Mesothelial cell of epicardium (in vitro differentiated cells): ENCODE results near the gene GID4. TPM values are rescaled to one million over a fixed set of nuclear protein-coding genes. Genes with fewer than 3 reads are reported as not detected.

Source experiments
- DNase-seq, 2 experiments: peaks; one replicate each; pipeline ENCODE4 v3.0.0; 2021; ENCODE audit warnings: low spot score in 2 of 2; ENCODE audit not compliant: unreplicated experiment in 2 of 2
- H3K27ac Mint-ChIP-seq: 2 replicates; pipeline ENCODE4 v1.8.0; 2021; ENCODE audit warnings: mixed read lengths
- H3K27me3 Mint-ChIP-seq: 2 replicates; pipeline ENCODE4 v1.8.0; 2021; ENCODE audit warnings: low read depth, mixed read lengths
- H3K36me3 Mint-ChIP-seq: 2 replicates; pipeline ENCODE4 v1.8.0; 2021; ENCODE audit warnings: mixed read lengths
- H3K4me1 Mint-ChIP-seq: 2 replicates; pipeline ENCODE4 v1.8.0; 2021; ENCODE audit warnings: mixed read lengths
- H3K4me3 Mint-ChIP-seq: 2 replicates; pipeline ENCODE4 v1.8.0; 2021; ENCODE audit warnings: mild to moderate bottlenecking, moderate library complexity, mixed read lengths
- H3K9me3 Mint-ChIP-seq: 2 replicates; pipeline ENCODE4 v1.8.0; 2021; ENCODE audit warnings: mixed read lengths
- total RNA-seq: library from RNA; stranded (reverse); gene quantifications from 3 replicates; pipeline ENCODE4 v1.2.1, GENCODE V29; 2021
- TF ChIP-seq, protein P1 (sequence below): fragments of 200-600 bp; sonication (generic); IDR thresholded peaks from one replicate; pipeline ENCODE4 v1.5.0; 2021; ENCODE audit warnings: antibody characterized with exemption; ENCODE audit not compliant: unreplicated experiment

The GID4 gene
- total RNA-seq, 1 donor from 2014 or later, result 11.3 TPM

DNA sequence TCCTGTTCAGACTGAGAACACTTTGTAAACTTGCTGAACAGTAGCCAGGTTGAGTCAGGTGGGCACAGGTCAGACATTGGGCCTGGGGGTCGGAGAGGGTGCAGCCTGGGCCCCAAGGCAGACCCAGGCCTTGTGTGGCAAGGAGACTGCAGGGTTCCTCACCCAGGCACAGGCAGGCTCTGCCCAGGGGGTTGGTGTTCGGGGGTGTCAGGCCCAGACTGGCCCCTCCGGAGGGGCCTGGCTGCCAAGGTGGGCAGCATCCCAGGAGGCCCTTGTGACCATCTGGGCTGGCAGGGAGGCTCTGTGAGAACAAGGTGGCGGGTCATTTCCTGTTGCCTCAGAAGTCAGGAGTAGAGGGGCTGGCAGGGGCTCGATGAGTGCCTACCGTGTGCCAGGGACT is 68.8 kb downstream of the GID4 start:
- Mint-ChIP-seq H3K4me3 (no peak overlapping the region), H3K27me3 (no peaks in the 10 kb centered on the region), H3K9me3 (no peaks in the 10 kb centered on the region), H3K4me1 (peaks cover 1% of the 10 kb centered on the region), H3K27ac (no peak overlapping the region), H3K36me3 (no peaks in the 10 kb centered on the region)
- TF ChIP-seq, protein P1, sequence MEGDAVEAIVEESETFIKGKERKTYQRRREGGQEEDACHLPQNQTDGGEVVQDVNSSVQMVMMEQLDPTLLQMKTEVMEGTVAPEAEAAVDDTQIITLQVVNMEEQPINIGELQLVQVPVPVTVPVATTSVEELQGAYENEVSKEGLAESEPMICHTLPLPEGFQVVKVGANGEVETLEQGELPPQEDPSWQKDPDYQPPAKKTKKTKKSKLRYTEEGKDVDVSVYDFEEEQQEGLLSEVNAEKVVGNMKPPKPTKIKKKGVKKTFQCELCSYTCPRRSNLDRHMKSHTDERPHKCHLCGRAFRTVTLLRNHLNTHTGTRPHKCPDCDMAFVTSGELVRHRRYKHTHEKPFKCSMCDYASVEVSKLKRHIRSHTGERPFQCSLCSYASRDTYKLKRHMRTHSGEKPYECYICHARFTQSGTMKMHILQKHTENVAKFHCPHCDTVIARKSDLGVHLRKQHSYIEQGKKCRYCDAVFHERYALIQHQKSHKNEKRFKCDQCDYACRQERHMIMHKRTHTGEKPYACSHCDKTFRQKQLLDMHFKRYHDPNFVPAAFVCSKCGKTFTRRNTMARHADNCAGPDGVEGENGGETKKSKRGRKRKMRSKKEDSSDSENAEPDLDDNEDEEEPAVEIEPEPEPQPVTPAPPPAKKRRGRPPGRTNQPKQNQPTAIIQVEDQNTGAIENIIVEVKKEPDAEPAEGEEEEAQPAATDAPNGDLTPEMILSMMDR, result no peak
- no peak for DNase-seq

DNA sequence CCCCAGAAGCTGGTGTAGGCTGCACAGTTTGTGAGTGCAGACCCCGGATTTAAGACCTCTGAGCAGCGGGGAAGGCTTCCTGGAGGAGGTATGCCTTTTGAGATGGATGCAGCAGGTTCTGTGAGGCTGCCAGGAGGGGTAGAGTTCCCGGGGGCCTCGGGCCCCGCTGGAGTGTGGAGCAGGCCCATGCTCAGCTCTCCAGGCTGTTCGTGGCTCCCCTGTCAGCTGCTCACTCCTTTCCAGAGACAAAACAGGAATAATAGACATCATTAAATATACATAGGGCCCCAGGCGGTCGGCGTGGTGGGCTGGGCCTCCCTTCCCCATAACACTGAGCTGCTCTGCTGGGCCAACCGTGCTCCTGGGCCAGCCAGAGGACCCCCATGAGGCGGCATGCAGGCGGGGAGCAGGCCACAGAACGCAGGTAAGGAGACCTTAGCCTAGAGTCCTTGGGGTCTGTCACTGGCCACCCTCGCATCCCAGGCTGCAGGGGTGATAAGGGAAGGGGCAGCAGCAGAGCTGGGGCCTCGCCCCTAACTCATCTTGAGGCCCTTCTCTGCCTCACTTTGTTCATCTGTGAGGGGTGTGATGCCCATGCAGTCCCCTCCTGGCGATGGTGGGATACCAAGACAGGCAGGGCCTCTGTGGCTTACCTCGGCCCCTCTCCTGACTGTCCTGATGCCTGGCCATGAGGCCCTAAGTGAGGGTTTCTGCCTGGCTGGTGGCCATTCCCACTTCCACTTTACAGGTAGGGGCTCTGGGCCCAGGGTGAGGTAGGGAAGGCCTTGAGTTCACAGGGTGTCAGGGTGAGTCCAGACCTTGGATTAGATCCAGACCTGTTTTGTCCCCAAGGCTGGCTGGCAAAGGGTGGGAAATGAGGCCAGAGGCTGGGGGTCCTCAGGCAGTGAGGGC is 69.4 kb downstream of the GID4 start, which contains the start of gene MYO15A:
MYO15A (plus strand) TSS at position 356 of the 912 bp plus-strand sequence. CDS start 10,045 bp downstream, outside the sequence.
- H3K4me1 Mint-ChIP-seq, result peaks cover 1% of the 10 kb centered on the region
- no peak within 1 kb of the TSS for H3K4me3 Mint-ChIP-seq
- H3K27ac Mint-ChIP-seq, result no peak within 1 kb of the TSS
- H3K36me3 Mint-ChIP-seq, result no peaks in the 10 kb centered on the region
- no peaks in the 10 kb centered on the region for H3K9me3 Mint-ChIP-seq
- H3K27me3 Mint-ChIP-seq, result no peaks in the 10 kb centered on the region
- DNase-seq, result no peak
- TF ChIP-seq, protein P1, result no peak

DNA sequence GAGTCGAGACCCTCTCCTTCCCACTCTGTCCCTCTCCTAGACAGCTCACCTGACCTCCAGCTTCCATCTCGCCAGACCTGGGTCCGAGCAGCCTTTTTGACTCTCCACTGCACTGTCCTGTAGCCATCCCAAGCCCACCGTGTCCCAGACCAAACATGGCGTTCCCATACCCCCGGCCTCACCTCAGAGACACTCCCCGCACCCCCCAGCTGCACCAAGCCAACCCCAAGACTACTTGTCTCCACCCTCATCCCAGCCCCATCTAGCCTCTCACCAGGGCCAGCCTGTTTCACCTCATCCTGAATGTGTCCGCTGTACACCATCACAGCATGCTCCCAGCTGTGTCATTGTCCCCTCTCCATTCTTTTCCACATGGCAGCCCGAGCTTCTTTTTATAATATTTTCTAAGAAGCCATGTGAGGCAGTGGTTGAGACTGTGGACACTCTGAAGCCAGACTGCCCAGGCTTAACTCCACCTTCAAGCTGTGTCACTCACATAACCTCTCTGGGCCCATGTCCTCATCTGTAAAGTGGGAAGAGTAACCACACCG is 70.8 kb downstream of the GID4 start:
- Mint-ChIP-seq H3K36me3 (no peaks in the 10 kb centered on the region), H3K4me1 (peaks cover 1% of the 10 kb centered on the region), H3K27ac (no peak overlapping the region), H3K9me3 (no peaks in the 10 kb centered on the region), H3K27me3 (no peaks in the 10 kb centered on the region), H3K4me3 (no peak overlapping the region)
- DNase-seq, result no peak
- TF ChIP-seq, protein P1, result no peak

DNA sequence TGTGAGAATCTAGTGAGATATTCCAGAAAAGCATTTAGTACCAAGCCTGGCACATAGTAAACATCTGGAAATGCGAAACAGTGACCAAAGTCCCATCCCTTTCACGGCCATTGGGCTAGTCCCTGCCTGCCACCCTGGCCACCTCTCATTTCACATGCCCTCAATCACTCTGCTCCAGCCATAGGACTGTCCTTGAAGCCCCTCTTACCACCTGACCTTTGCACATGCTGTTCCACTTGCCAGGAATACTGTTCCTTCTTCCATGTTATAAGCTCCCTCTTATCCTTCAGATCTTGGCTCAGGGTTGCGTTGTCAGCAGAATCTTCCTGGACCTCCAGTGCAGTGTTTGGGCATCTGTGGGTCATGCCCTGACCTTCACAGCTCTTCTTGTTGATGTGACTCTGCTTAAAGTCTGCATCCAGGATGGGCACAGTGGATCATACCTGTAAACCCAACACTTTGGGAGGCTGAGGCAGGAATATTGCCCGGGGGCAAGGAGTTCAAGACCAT is 71.5 kb downstream of the GID4 start:
- peaks cover 1% of the 10 kb centered on the region for H3K4me1 Mint-ChIP-seq
- TF ChIP-seq, protein P1, result no peak
- no peak overlapping the region for H3K4me3 Mint-ChIP-seq
- no peak for DNase-seq
- no peaks in the 10 kb centered on the region for H3K36me3 Mint-ChIP-seq
- no peak overlapping the region for H3K27ac Mint-ChIP-seq
- no peaks in the 10 kb centered on the region for H3K9me3 Mint-ChIP-seq
- H3K27me3 Mint-ChIP-seq, result no peaks in the 10 kb centered on the region

DNA sequence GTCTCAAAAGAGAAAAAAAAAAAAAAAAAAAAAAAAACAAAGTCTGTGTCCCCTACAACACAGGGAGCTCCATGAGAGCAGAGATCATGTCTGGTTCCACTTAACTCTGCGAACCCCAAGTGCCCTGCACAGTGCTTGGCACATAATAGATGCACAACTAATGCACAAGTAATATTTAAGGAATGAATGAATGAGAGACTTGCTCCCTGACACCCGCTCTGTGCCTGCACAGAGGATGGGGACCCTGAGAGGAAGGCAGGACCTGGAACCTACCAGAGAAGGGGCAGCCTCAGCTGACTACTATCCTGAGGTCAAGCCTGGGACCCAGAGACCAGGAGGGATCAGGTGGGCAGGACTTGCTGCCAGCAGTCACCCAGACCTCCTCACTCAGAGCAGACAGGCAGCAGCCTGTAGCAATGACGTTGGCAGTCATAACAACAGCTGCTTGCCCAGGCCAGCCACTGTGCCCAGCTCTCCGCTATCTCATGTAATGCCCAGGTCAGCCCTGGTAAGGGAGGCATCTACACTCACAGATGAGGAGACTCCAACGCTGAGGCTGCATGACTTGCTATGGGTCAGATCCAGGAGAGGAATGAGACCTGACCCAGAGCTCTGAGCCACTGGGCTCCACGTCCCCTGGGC is 72.2 kb downstream of the GID4 start:
- Mint-ChIP-seq H3K27ac (no peak overlapping the region), H3K27me3 (no peaks in the 10 kb centered on the region), H3K4me3 (no peak overlapping the region), H3K4me1 (peaks cover 1% of the 10 kb centered on the region), H3K36me3 (no peaks in the 10 kb centered on the region), H3K9me3 (no peaks in the 10 kb centered on the region)
- no peak for DNase-seq
- TF ChIP-seq, protein P1, result no peak
